Measurements from ENCODE around the gene NOL7.

Gene NOL7

GRCh38 chr6:13593103-13593502 lies 22.0 kb upstream of the NOL7 start:
- no peak overlapping the region for H3K4me3 ChIP-seq (ENCODE audit: insufficient read depth, low read depth, low read length, poor library complexity, severe bottlenecking)
- H3K4me1 ChIP-seq (ENCODE audit: control insufficient read depth, insufficient read depth, low read length, poor library complexity, severe bottlenecking), result no peaks in the 10 kb centered on the region
- H3K27ac ChIP-seq (ENCODE audit: insufficient read depth, low read length, poor library complexity, severe bottlenecking), result no peak overlapping the region
- no peaks in the 10 kb centered on the region for H3K27me3 ChIP-seq (replicated peaks; ENCODE audit: control insufficient read depth, insufficient read depth, low read length, poor library complexity, severe bottlenecking)
- H3K36me3 ChIP-seq (ENCODE audit: control insufficient read depth, insufficient read depth, low read length), result peaks cover 51% of the 10 kb centered on the region
- H3K9me3 ChIP-seq (ENCODE audit: control insufficient read depth, low read length), result no peaks in the 10 kb centered on the region
- DNase-seq, result no peak

- Histone ChIP-seq H3K4me1 (ENCODE audit: control insufficient read depth, insufficient read depth, low read length, poor library complexity, severe bottlenecking) (no peaks in the 10 kb centered on the region), H3K9me3 (ENCODE audit: control insufficient read depth, low read length) (no peaks in the 10 kb centered on the region), H3K27me3 (replicated peaks; ENCODE audit: control insufficient read depth, insufficient read depth, low read length, poor library complexity, severe bottlenecking) (no peaks in the 10 kb centered on the region), H3K27ac (ENCODE audit: insufficient read depth, low read length, poor library complexity, severe bottlenecking) (no peak overlapping the region), H3K4me3 (ENCODE audit: insufficient read depth, low read depth, low read length, poor library complexity, severe bottlenecking) (no peak overlapping the region), H3K36me3 (ENCODE audit: control insufficient read depth, insufficient read depth, low read length) (peaks cover 49% of the 10 kb centered on the region)
- no peak for DNase-seq
Measured at GRCh38 chr6:13593720-13594119, 21.4 kb upstream of the NOL7 start.

DNA sequence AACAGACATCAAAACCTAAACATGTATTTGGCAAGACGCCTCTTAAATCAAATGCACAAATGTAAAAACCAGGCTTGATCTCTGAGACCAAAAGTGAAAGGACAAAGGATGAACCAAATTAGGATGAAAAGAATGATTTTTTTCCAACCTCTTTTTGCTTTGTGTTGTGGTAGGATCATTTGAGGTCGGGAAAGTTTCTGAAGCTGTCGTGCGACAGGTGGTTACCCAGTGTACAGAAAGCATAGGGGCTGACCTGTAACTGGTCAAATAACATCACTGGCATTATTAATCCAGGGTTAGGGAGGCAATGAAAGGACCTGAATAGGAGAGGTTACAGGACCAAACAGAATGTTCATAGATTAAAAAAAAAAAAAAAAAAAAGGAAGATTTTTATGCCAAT lies 18.1 kb upstream of the NOL7 start:
- no peak overlapping the region for H3K27ac ChIP-seq (ENCODE audit: insufficient read depth, low read length, poor library complexity, severe bottlenecking)
- peaks cover 58% of the 10 kb centered on the region for H3K36me3 ChIP-seq (ENCODE audit: control insufficient read depth, insufficient read depth, low read length)
- no peaks in the 10 kb centered on the region for H3K9me3 ChIP-seq (ENCODE audit: control insufficient read depth, low read length)
- H3K4me3 ChIP-seq (ENCODE audit: insufficient read depth, low read depth, low read length, poor library complexity, severe bottlenecking), result no peak overlapping the region
- no peaks in the 10 kb centered on the region for H3K27me3 ChIP-seq (replicated peaks; ENCODE audit: control insufficient read depth, insufficient read depth, low read length, poor library complexity, severe bottlenecking)
- no peak for DNase-seq
- H3K4me1 ChIP-seq (ENCODE audit: control insufficient read depth, insufficient read depth, low read length, poor library complexity, severe bottlenecking), result no peaks in the 10 kb centered on the region

DNA sequence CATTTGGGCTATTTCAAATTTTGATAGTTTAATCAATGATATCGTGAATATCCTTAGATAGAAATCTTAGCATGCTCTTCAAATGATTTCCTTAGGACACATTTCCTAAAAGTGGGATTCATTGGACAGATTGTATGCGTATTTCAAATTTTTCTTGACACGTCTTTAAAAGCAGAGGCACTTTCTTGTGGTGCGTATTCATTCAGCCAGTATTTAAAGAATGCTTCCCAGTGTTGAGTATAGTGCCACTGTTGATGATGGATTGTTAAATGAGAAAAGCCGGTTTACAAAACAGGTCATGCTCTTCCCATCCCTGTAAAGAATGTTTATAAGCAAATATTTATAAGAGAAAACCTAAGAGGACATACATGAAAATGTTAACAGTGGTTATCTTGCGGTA lies 15.1 kb upstream of the NOL7 start:
- no peak overlapping the region for H3K4me3 ChIP-seq (ENCODE audit: insufficient read depth, low read depth, low read length, poor library complexity, severe bottlenecking)
- no peaks in the 10 kb centered on the region for H3K4me1 ChIP-seq (ENCODE audit: control insufficient read depth, insufficient read depth, low read length, poor library complexity, severe bottlenecking)
- DNase-seq, result no peak
- H3K27me3 ChIP-seq (replicated peaks; ENCODE audit: control insufficient read depth, insufficient read depth, low read length, poor library complexity, severe bottlenecking), result no peaks in the 10 kb centered on the region
- H3K9me3 ChIP-seq (ENCODE audit: control insufficient read depth, low read length), result no peaks in the 10 kb centered on the region
- peaks cover 48% of the 10 kb centered on the region for H3K36me3 ChIP-seq (ENCODE audit: control insufficient read depth, insufficient read depth, low read length)
- no peak overlapping the region for H3K27ac ChIP-seq (ENCODE audit: insufficient read depth, low read length, poor library complexity, severe bottlenecking)

DNA sequence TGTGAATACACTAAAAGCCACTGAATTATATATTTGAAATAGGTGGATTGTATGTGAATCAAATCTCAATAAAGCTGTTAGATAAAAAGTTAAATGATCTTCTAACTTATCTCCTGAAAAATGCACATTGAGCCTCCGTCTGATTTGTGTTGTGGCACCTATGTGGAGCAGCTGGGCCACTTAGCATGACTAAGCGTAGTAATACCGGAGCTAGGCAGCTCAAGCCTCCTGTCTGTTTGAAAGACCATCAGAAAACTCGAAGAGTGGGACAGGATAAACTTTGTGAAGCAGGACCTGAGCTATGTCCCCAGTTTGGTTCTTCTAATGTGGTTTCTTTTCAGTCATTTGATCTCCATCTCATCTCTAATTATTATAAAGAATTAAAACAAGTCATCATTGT lies 11.0 kb upstream of the NOL7 start:
- no peaks in the 10 kb centered on the region for H3K4me1 ChIP-seq (ENCODE audit: control insufficient read depth, insufficient read depth, low read length, poor library complexity, severe bottlenecking)
- no peaks in the 10 kb centered on the region for H3K9me3 ChIP-seq (ENCODE audit: control insufficient read depth, low read length)
- DNase-seq, result no peak
- H3K4me3 ChIP-seq (ENCODE audit: insufficient read depth, low read depth, low read length, poor library complexity, severe bottlenecking), result no peak overlapping the region
- H3K27ac ChIP-seq (ENCODE audit: insufficient read depth, low read length, poor library complexity, severe bottlenecking), result no peak overlapping the region
- H3K27me3 ChIP-seq (replicated peaks; ENCODE audit: control insufficient read depth, insufficient read depth, low read length, poor library complexity, severe bottlenecking), result no peaks in the 10 kb centered on the region
- H3K36me3 ChIP-seq (ENCODE audit: control insufficient read depth, insufficient read depth, low read length), result peaks cover 17% of the 10 kb centered on the region

DNA sequence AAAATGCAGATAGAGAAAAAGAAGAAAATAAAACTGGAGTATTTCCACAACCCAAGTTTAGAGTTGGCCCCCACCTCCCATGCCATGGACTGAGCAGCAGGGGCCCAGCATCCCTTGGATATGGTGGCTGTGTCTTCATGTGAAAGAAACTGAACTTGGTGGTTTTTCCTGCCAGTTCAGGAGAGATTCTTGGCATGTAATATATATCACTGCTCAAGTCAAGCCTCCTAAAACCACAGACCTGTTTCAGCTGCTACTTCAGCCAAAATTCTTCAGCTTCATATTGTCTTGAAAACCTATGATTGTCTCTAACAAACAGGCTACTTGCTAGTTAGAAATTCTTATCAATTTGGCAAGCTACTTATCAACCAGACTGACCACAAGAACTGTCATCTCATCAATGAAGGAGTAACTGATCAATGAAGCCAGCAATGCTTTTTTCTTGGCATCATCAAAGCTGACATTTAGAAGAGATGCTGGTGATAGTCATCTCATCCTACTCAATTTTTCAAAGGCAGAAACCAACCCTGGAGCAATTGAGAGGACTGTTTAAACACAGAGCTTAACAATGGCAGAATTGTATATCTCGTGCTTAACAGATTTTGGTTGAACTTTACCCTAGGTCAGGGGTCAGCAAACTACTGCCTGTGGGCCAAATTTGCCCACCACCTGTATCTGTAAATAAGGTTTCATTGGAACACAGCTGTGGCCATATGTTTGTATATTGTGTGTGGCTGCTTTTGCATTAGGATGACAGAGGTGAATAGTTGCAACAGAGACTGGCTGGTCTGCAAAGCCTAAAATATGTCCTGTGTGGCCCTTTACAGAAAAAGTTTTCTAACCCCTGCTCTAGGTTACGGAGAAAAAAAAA lies 10.4 kb upstream of the NOL7 start:
- Histone ChIP-seq H3K27me3 (replicated peaks; ENCODE audit: control insufficient read depth, insufficient read depth, low read length, poor library complexity, severe bottlenecking) (no peaks in the 10 kb centered on the region), H3K36me3 (ENCODE audit: control insufficient read depth, insufficient read depth, low read length) (peaks cover 14% of the 10 kb centered on the region), H3K4me1 (ENCODE audit: control insufficient read depth, insufficient read depth, low read length, poor library complexity, severe bottlenecking) (no peaks in the 10 kb centered on the region), H3K27ac (ENCODE audit: insufficient read depth, low read length, poor library complexity, severe bottlenecking) (no peak overlapping the region), H3K4me3 (ENCODE audit: insufficient read depth, low read depth, low read length, poor library complexity, severe bottlenecking) (no peak overlapping the region), H3K9me3 (ENCODE audit: control insufficient read depth, low read length) (no peaks in the 10 kb centered on the region)
- no peak for DNase-seq

- peaks cover 7% of the 10 kb centered on the region for H3K36me3 ChIP-seq (ENCODE audit: control insufficient read depth, insufficient read depth, low read length)
- DNase-seq, result no peak
- H3K27ac ChIP-seq (ENCODE audit: insufficient read depth, low read length, poor library complexity, severe bottlenecking), result no peak overlapping the region
- H3K9me3 ChIP-seq (ENCODE audit: control insufficient read depth, low read length), result no peaks in the 10 kb centered on the region
- H3K27me3 ChIP-seq (replicated peaks; ENCODE audit: control insufficient read depth, insufficient read depth, low read length, poor library complexity, severe bottlenecking), result no peaks in the 10 kb centered on the region
- no peak overlapping the region for H3K4me3 ChIP-seq (ENCODE audit: insufficient read depth, low read depth, low read length, poor library complexity, severe bottlenecking)
- H3K4me1 ChIP-seq (ENCODE audit: control insufficient read depth, insufficient read depth, low read length, poor library complexity, severe bottlenecking), result no peaks in the 10 kb centered on the region
Measured at GRCh38 chr6:13605634-13606033, 9.5 kb upstream of the NOL7 start.

- DNase-seq, result no peak
- peaks cover 12% of the 10 kb centered on the region for H3K4me1 ChIP-seq (ENCODE audit: control insufficient read depth, insufficient read depth, low read length, poor library complexity, severe bottlenecking)
- no peak overlapping the region for H3K27ac ChIP-seq (ENCODE audit: insufficient read depth, low read length, poor library complexity, severe bottlenecking)
- no peaks in the 10 kb centered on the region for H3K9me3 ChIP-seq (ENCODE audit: control insufficient read depth, low read length)
- no peaks in the 10 kb centered on the region for H3K27me3 ChIP-seq (replicated peaks; ENCODE audit: control insufficient read depth, insufficient read depth, low read length, poor library complexity, severe bottlenecking)
- H3K36me3 ChIP-seq (ENCODE audit: control insufficient read depth, insufficient read depth, low read length), result no peaks in the 10 kb centered on the region
- no peak overlapping the region for H3K4me3 ChIP-seq (ENCODE audit: insufficient read depth, low read depth, low read length, poor library complexity, severe bottlenecking)
Measured at GRCh38 chr6:13611715-13612114, 3.4 kb upstream of the NOL7 start.

GRCh38 chr6:13613029-13613594 lies 2.0 kb upstream of the NOL7 start:
- H3K27me3 ChIP-seq (replicated peaks; ENCODE audit: control insufficient read depth, insufficient read depth, low read length, poor library complexity, severe bottlenecking), result no peaks in the 10 kb centered on the region

DNA sequence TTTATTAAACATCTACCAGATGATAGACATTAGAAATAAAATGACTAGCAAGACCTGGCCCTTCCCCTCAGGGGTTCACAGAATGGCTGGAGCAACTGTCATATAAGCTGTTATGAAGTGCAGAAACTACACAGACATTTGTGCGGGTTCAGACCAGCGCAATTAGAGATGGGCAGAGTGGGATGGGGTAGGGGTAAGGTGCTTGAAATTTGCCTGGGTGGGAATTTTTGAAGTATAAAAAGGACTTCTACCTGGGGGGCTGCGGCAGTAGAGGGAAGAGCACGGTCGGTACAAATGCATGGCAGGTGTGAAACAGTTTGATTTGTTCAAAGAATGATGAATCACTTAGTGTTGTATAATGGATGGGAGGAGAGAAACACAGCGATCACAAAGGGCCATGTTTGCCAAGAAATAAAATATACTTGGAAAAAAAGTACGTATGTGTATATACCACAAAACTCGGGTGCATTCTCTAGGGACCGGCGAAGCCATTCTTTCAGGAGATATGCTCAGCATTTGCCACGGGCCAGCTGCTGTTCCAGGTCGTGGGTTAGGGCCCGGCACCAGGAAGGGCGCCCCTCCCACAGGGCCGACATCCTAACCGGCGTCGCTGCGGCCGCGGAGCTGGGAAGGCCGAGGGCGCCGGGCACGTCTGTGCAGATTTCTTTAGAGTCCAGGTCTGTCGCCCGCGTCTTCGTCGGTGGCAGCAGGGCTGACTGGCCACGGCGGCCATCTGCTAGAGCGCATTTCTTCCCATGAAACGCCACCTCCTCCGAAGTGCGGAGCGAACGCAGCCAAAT lies 809 bp upstream of the NOL7 start:
- DNase-seq, result peak in 1 of 3 donors; percentile 16
- H3K27me3 ChIP-seq (replicated peaks; ENCODE audit: control insufficient read depth, insufficient read depth, low read length, poor library complexity, severe bottlenecking), result no peaks in the 10 kb centered on the region
- H3K36me3 ChIP-seq (ENCODE audit: control insufficient read depth, insufficient read depth, low read length), result peaks cover 17% of the 10 kb centered on the region
- no peaks in the 10 kb centered on the region for H3K9me3 ChIP-seq (ENCODE audit: control insufficient read depth, low read length)
- H3K4me1 ChIP-seq (ENCODE audit: control insufficient read depth, insufficient read depth, low read length, poor library complexity, severe bottlenecking), result peaks cover 12% of the 10 kb centered on the region
- peak overlapping the region; percentile 86 for H3K4me3 ChIP-seq (ENCODE audit: insufficient read depth, low read depth, low read length, poor library complexity, severe bottlenecking)
- H3K27ac ChIP-seq (ENCODE audit: insufficient read depth, low read length, poor library complexity, severe bottlenecking), result peak overlapping the region; percentile 81

More at GRCh38 chr6:13613029-13613594, 2.0 kb upstream of the NOL7 start:
- H3K4me3 ChIP-seq (ENCODE audit: insufficient read depth, low read depth, low read length, poor library complexity, severe bottlenecking), result no peak overlapping the region
- DNase-seq, result no peak
- H3K36me3 ChIP-seq (ENCODE audit: control insufficient read depth, insufficient read depth, low read length), result peaks cover 8% of the 10 kb centered on the region
- no peak overlapping the region for H3K27ac ChIP-seq (ENCODE audit: insufficient read depth, low read length, poor library complexity, severe bottlenecking)
- peaks cover 12% of the 10 kb centered on the region for H3K4me1 ChIP-seq (ENCODE audit: control insufficient read depth, insufficient read depth, low read length, poor library complexity, severe bottlenecking)
- no peaks in the 10 kb centered on the region for H3K9me3 ChIP-seq (ENCODE audit: control insufficient read depth, low read length)
